ENCODE results near the gene ITGAD.

Gene ITGAD

GRCh38 chr16:31417916-31418315 is 24.8 kb downstream of the ITGAD start:
- TF ChIP-seq CTCF (IDR thresholded peaks at IDR 0.05; ENCODE audit: low read depth, low read length, missing control alignments), result no peak
- DNase-seq (ENCODE audit: extremely low read depth, low read depth), result no peak
- no peak overlapping the region for H3K4me3 ChIP-seq (replicated peaks; ENCODE audit: low read depth, low read length)

- TF ChIP-seq CTCF (IDR thresholded peaks at IDR 0.05; ENCODE audit: low read depth, low read length, missing control alignments), result no peak
- H3K4me3 ChIP-seq (replicated peaks; ENCODE audit: low read depth, low read length), result no peak overlapping the region
- DNase-seq (ENCODE audit: extremely low read depth, low read depth), result no peak
Measured at GRCh38 chr16:31420037-31420436, 26.9 kb downstream of the ITGAD start.

GRCh38 chr16:31421587-31421986 is 28.5 kb downstream of the ITGAD start:
- TF ChIP-seq CTCF (IDR thresholded peaks at IDR 0.05; ENCODE audit: low read depth, low read length, missing control alignments), result no peak
- no peak overlapping the region for H3K4me3 ChIP-seq (replicated peaks; ENCODE audit: low read depth, low read length)
- DNase-seq (ENCODE audit: extremely low read depth, low read depth), result no peak

GRCh38 chr16:31423241-31423640 is 30.1 kb downstream of the ITGAD start:
- no peak overlapping the region for H3K4me3 ChIP-seq (replicated peaks; ENCODE audit: low read depth, low read length)
- TF ChIP-seq CTCF (IDR thresholded peaks at IDR 0.05; ENCODE audit: low read depth, low read length, missing control alignments), result no peak
- no peak for DNase-seq (ENCODE audit: extremely low read depth, low read depth)

GRCh38 chr16:31423801-31424200 is 30.7 kb downstream of the ITGAD start:
- no peak for TF ChIP-seq CTCF (IDR thresholded peaks at IDR 0.05; ENCODE audit: low read depth, low read length, missing control alignments)
- no peak for DNase-seq (ENCODE audit: extremely low read depth, low read depth)

GRCh38 chr16:31427441-31428278 is 34.5 kb downstream of the ITGAD start:
- TF ChIP-seq CTCF (IDR thresholded peaks at IDR 0.05; ENCODE audit: low read depth, low read length, missing control alignments), result no peak
- no peak for DNase-seq (ENCODE audit: extremely low read depth, low read depth)
- no peak overlapping the region for H3K4me3 ChIP-seq (replicated peaks; ENCODE audit: low read depth, low read length)

More at GRCh38 chr16:31423801-31424200, 30.7 kb downstream of the ITGAD start:
- no peak overlapping the region for H3K4me3 ChIP-seq (replicated peaks; ENCODE audit: low read depth, low read length)

GRCh38 chr16:31428279-31428597 is 35.1 kb downstream of the ITGAD start, which contains the start of gene COX6A2:
Gene COX6A2, minus strand, starts transcription at chr16:31428360. Its CDS starts 35 bp downstream, at chr16:31428325.
- no peak for DNase-seq (ENCODE audit: extremely low read depth, low read depth)
- H3K4me3 ChIP-seq (replicated peaks; ENCODE audit: low read depth, low read length), result no peak within 1 kb of the TSS
- TF ChIP-seq CTCF (IDR thresholded peaks at IDR 0.05; ENCODE audit: low read depth, low read length, missing control alignments), result no peak

All from HFF-Myc (cell line).